NCI-H524 (cell line): Measurements from ENCODE around the gene PARD6B.

Source experiments
- DNase-seq, 2 experiments: peaks; one replicate each; lab custom pipeline; 2025; lab: John Stamatoyannopoulos, UW

Gene PARD6B

DNA sequence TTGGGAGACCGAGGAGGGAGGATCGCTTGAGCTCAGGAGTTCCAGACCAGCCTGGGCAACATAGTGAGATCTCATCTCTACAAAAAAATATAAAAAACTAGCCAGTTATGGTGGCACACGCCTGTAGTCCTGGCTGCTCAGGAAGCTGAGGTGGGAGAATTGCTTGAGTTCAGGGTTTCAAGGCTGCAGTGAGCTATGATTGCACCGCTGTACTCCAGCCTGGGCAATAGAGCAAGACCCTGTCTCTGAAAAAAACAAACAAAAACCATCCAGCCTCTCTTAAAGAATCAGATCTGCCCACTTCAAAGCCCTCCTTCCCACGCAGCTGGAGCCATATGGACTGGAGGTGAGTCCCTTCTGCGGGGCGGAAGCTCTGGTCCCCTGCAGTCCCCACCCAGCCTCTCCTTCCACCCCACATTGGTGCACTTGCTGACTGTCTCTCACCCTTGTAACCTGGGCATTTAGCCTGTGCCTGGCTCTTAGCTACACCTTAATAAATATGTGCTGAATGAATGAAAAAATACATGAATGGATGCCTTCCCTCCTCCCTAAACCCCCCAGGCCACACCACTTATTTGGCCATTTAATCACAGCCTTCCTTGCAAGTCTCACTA lies 7.2 kb upstream of the PARD6B start:
- DNase-seq: peak in 1 of 2 experiments; percentile 48

DNA sequence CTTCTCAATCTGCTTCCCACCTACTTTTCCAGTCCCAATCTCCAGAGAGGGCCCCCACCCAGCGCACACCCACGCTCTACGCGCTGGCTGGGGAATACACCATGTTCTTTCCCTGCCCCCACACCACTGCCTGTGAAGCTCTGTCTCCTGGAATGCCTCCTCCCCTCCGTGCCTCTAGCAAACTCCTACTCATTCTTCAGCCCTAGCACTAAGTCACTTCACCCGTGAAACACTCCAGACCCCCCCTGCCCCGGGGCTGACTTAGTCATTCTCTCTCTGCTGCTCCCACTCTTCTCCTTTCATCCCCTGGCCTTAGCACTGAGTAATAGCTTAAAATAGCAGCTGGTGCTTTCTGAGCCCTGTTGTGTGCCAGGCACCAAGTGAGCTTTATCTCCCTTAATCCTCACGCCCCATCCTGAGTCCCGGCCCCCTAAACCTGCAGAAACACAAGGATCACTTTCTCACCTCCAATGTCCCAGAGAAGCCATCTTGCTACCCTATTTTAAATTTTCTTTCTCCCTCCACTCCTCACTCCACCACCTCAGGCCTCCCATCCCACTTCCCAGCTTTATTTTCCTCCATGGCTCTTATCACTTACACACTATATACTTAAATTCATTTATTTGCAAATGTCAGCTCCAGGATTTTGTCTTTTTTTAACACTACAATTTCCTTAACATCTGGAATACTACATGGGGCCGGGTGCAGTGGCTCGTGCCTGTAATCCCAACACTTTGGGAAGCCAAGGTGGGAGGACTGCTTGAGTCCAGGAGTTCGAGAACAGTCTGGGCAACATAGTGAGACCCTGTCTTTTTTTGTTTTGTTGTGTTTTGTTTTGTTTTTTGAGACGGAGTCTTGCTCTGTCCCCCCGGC lies 6.3 kb upstream of the PARD6B start:
- peak; percentile 86 to 92 for DNase-seq

DNA sequence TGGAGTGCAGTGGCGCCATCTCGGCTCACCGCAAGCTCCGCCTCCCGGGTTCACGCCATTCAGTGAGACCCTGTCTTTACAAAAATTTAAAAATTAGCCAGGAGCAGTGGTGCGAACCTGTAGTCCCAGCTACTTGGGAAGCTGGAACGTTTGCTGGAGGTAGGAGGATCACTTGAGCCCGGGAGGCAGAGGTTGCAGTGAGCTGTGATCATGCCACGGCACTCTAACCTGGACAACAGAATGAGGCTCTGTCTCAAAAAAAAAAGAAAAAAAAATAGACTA lies 5.7 kb upstream of the PARD6B start:
- DNase-seq: no peak

DNA sequence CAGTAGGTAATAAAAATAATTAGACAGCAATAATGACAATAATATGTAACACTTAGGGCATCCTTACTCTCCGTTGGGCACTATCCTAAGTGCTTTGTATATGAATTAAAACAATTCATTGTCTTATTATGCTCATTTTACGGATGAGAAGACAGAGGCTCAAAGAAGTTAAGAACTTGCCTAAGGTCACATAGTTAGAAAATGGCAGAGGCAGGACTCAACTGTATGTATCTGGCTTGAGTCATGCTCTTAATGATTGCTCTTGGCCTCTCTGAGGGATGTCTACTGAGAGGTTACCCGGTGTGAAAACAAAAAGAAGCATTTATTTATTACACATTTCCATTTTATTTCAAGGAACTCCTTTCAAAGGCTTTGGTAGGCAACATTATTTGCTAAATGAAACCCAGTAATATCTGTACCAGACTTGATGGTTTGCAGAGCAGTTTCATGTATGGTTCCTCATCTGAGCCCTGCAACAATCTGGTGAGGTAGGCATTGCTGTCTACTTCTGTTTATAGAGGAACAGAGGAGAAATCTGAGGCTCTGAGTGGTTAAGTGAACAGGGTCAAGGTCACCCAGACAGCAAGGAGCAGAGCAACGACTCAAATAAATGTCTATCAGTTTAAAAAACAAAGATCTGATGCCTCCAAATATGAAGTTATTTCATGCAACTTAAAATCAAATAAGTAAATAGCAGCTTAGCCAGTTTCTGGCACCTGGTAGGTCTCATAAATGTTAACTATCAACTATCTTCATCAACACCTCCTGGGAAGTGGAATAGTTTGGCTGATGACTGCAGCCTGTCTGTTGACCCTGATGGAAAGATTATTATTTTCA lies 4.2 kb upstream of the PARD6B start:
- no peak for DNase-seq

DNA sequence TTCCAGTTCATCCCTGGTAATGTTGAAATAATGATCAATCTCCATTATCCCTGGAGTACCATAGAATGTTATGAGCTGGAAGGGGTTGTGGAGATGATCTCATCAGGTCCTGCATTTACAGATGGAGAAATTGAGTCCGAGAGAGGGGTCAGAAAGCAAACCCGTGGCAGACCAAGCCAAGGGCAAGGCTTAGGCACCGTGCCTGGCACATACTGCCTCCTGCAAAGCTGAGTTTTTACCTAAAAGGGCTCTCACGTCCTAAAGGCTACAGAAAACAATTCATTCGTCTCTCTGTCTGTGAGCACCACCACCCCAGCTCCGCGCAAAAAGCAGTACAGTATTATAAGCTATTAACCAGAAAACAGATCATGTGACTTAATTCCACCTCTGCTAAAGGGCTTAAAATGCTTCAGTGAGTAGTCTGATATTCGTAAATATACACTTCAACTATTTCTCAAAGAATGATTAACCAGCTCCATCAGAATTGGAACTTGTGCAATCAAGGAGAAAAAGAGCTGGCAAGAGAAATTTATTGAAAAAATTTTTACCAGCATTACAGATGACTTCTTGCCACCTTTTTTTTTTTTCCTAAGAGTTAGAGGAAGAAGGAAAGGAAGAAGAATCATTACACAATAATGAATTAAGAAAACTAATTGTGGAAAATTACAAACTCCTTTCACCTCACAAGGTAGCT lies 3.4 kb upstream of the PARD6B start:
- no peak for DNase-seq

DNA sequence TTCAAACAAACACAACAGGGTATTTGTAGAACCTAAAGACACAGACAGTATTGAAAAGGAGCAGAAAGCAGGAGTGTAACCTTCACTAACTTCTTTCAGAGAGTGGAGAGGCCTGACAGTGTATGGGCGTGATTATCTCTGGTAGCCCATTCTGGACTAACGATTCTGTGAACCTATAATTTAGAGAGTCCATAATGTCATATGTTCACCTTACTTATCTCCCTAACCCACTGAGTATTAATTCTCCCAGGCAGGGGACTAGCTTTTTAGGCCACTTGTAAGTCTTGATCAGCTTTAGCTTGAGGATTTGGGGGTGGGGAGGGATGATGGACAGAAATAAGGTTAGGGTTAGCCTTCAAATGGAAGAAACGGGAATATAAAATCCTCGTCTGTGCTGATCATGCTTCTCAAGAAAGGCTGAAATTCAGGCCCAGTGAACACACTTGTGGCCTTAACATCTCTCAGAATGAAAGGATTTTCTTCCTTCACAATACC lies 2.8 kb upstream of the PARD6B start:
- DNase-seq: no peak

DNA sequence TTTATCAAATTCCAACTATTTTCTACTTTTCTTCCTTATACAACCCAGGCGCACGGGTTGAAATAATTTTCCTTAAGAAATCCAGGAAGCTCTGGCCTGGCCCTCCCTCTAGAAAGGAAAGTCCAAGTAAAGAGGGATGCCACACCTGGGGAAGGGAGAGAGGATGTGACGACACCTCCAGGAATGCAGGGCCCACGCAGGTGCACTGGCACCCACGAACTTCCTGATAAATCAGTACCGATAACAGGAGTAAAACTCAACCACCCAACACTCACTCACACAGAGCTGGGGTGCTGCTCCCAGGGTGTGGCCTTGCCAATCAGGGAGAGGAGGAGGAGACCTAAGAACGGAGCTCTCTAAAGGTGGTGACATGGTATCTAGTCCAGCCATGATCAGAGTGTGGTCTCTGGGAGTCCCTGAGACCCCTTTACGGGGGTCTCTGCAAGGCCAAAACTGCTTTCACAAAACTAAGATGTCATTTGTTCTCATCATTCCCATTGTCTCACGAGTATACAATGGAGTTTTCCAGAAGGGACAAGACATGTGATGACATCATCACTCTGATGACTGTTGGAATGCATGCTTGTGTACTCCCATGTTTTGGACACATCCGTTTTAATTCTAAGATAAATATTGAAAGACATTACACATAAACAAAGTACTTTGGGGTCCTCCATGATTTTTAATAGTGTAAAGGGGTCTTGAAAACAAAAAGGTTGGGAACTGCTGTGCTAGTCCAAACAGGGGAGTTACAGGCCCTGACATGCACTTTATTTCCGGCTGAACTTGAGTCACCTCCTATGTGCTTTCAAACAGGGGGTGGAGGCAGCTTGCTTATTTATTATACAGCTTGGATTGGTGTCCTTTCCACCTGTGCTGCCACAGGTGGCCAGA lies 2.2 kb upstream of the PARD6B start:
- DNase-seq: no peak

DNA sequence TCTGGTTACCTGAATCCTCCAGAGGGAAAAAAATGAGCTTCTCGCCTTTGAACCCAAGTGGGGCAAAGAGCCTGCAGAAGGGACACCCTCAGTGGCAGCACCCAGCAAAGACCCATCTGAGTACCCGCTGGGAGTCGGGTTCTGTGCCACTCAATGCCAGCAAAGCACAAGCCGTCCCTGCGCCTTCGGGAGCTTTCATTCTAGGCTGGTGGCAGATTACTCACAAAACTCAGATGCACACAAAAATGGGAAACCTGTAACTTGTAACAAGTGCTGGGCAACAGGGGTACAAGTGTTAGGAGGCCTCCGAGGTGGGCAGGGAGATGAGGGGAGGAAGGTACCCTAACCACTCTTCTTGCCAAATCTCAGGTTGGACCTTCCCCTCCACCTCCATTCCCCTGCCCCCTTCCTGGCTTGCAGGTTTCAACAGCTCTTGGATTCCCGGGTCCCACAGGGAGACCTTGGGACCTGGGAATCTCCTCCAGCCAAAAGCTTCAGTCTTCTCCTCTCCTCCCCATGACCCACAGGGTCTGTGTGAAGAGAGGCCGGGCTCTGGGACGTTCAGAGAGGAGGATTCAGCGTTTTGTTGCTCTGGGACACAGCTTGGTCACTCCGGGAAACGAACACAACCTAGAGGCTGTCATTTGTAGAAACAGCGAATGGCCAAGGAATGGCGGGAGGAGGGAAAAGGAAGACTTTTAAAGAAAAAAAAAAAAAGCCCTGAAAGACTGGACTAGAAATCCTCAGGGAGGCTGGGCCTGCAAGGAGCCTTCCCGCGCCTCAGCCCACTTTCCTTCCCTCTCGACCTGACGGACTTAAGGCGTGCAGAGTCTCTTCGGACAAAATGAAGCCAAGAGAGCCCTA lies 1.2 kb upstream of the PARD6B start:
- DNase-seq: no peak

DNA sequence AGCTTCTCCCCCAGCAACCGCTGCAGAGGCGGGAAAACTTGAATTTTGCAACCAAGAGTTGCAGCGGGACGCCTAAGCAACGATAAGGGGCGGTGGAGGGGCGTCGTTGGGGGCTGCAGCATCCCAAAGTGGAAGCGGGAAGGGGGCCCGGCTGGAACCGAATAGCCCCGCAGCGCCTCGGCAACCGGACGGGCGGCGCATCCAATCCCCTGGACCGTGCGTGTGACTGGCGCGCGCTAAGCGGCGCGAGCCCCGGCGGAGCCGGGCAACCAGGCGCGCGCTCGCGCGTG lies 670 bp upstream of the PARD6B start:
- DNase-seq: no peak

DNA sequence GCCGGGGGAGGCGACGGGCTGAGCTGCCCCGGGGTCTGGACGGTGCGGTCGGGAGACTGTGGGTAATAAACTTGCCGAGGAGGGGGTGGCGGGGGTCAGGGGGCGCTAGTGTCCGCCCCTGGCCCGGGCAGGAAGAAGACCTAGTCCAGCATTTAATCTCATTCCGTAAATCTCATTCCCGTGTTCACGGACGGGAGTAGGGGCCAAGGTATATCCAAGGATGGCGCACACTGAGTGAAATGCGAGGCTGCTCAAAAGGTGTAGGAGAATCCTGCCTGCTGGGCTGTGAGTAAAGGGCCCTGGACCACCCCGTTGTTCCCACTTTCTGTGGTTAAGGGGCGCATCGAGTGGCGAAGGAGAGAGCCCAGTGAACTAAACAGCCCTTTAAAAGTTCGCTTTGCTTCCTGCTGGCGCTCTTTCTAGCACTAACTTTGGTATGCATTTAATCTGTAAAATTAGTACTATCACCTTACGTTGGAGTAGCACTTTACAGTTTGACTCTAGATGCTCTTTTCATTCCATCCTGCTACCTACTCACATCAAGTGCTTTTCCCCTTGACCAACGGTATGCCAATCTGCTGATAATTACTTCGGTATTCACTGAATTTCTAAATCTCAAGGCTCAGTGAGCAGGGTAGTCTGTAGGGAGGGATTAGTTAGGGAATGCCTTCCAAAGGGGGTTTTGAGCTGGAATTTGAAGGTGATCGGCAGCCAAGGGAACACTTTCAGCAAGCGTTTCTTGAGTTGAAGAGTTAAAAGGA lies 730 bp downstream of the PARD6B start:
- DNase-seq: peak in 1 of 2 experiments; percentile 48

DNA sequence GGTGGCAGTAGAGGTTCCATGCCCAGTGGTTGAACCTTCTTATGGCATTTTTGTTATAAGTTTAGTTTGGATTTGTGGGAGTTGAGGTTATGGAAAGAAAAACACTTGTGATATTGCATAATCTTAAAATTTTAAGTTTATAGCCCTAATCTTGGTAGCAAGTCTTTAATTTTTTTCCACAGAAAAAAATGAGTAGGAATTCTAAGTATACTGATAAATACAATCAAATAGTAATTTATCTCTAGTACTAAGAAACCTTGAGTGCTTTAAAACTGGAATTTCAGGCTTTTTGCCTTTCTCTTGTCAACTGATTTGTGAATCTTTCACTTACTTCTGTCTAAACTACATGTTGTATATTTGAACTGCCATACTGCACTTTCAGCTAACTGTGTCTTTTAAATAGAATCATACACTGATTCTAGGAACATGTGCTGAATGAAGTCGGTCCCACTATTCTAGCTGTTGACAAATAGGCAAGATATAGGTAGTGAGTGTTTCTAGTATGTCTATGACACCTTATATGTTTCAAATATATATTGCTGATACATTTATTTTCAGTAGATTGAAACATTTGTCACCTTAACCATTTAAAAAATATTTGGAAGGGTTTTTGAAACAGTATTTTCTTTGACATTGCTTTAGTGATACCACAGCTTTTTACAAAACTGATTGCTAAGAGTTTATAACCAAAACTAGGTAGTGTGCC lies 2.4 kb downstream of the PARD6B start:
- no peak for DNase-seq

DNA sequence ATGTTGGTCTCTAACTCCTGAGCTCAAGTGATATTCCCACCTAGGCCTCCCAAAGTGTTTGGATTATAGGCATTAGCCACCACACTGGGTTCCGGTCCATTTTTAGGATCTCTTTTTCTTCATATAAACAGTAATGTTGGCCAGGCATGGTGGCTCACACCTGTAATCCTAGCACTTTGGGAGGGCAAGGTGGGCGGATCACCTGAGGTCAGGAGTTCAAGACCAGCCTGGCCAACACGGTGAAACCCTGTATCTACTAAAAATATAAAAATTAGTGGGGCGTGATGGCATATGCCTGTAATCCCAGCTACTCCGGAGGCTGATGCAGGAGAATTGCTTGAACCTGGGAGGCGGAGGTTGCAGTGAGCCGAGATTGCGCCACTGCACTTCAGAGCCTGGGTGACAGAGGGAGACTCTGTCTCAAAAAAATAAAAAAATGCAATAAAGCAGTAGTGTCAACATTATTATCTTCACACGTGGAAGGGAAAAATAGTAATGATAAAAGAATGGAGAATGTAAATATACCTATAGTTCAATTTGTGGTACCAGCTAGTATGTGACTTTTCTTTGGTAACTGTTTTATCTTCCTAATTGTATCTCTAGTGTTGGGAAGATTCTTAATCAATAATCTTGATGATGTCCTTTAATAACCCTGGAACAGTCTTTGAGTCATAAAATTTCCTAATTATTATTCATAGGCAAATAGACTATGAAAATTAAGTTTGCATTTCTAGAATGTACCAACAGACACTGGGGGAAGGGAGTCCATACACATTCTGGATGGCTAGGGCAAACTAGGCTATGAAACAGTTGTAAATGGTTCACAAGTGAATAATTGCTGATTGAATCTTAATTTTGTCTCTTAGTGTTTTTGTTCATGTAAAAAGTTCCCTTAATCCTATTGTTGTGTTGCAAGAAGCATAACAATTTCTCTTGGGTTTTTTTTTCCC lies 3.6 kb downstream of the PARD6B start:
- DNase-seq: no peak

DNA sequence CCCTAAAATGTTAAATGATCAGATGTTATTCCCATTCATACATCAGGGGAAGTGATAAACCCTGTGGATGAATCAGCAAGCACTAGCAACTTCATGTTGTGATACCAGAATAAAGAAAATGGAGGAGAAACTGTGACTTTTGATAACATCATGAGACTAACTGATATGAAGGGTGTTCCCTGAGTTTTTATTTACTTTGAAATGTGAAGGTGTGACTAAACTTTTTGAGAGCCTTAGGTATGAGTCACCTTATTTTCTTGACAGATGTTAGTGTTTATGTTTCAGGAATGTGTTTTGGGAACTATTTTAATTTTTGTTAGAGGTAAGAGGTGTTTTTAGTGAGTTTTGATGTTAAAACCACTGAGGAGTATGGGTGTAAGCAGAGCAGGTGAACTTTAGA lies 4.4 kb downstream of the PARD6B start:
- no peak for DNase-seq

DNA sequence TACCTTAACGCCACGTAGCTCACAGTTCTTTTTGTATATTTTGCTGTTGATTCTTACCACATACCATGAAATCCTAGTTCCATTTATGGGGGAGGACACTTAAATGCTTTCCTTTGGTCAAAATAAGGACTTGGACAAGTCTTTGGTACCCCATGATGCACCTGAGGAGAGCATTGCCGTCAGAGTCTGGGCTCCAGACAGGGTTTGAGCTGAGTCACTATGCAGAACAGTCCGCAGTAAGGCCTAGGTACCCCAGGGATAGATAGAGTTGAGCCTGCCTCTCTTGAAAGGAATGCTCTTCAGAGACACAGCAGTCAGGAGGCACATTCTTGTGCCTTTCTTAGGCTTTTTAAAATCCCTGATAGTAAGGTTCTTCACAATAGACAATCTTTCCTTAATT lies 6.0 kb downstream of the PARD6B start:
- no peak for DNase-seq

DNA sequence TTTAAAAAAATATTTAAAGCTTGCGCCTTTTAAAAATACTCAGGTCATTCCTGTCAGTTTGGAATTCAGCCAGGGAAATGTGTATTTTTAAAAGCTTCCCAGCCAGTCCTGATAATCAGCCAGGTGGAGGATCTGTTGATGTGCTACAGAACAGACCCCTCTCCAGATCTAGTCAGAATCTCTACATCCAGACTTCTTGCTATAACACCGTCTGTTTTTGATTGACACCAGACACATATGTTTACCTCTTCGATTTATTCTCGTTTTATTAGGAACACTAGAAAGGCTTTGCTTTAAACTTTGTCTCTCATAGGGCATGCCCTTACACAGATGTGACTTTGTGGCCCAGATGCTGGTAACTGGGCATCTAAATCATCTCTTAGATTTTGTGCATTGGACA lies 11.7 kb downstream of the PARD6B start:
- DNase-seq: no peak

DNA sequence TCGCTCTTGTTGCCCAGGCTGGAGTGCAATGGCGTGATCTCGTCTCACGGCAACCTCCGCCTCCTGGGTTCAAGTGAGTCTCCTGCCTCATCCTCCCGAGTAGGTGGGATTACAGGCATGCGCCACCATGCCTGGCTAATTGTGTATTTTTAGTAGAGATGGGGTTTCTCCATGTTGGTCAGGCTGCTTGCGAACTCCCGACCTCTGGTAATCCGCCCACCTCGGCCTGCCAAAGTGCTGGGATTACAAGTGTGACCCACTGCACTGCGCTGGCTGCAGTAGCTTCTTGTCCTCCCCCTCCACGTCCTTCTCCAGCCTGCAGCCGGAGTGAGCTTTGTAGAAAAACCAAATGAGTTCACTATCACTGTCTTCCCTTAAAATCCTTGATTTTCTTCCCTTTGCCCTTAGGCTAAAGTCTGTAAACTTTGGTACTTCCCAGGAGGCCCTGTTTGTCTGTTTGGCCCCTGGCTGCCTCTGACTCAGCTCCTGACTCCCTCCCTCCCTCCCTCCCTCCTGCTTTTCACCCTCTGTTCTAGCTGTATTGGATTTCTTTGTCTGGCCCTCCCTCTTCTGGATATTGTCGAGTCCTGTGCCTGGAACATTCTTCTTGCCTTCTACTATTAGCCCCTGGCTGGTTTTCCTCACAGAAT lies 12.9 kb downstream of the PARD6B start:
- peak in 1 of 2 experiments; percentile 32 for DNase-seq

DNA sequence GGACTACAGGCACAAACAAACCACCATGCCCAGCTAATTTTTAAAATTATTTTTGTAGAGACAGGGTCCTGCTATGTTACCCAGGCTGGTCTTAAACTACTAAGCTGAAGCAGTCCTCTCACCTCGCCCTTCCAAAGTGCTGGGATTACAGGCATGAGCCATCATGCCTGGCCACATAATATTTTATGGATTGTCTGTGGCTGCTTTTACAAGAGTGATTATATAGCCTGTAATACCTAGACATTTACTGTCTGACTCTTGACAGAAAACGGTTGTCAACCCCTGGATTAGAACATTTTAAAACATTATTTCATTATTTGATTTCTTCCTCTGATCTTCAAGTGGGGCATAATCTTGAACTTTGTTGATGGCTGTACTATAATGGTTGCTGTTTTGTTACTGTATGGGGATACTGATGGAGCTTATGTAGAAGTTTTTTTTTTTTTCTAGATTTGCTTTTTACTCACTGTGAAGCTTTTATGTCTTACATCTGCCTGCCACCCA lies 14.3 kb downstream of the PARD6B start:
- no peak for DNase-seq
